Gastroesophageal sphincter (tissue), 4 donors: ENCODE measurements around the gene TMEM131. TPM values are rescaled to one million over a fixed set of nuclear protein-coding genes. Genes with fewer than 3 reads are reported as not detected.
"Not testable (repeated sequence)": the region's sequence is repeated elsewhere in the genome, so short reads cannot be mapped to it uniquely, and the experiment has no call there.

Experiments used
- ATAC-seq: fragments of 150-250 bp; one replicate; pipeline ENCODE4 v1.9.1; 2016; ENCODE audit warnings: mild to moderate bottlenecking, moderate library complexity
- H3K27ac ChIP-seq, 4 donors: fragments of 200-600 bp; sonication (generic) in 3 of 4; 1 replicate in 3 of 4; 2 replicates in 1 of 4; pipeline ENCODE4 v1.5.1; 2016 to 2019
- H3K27me3 ChIP-seq: fragments of 200-600 bp; sonication (generic); one replicate; pipeline ENCODE4 v1.5.1; 2019
- H3K36me3 ChIP-seq, 2 donors: fragments of 200-600 bp; sonication (generic); one replicate each; pipeline ENCODE4 v1.5.1; 2019; ENCODE audit warnings: control low read depth in 1 of 2
- H3K4me1 ChIP-seq, 3 donors: fragments of 200-600 bp; sonication (generic); 1 replicate in 2 of 3; 2 replicates in 1 of 3; pipeline ENCODE4 v1.5.1; 2016 to 2019; ENCODE audit warnings: control low read depth in 2 of 3
- H3K4me3 ChIP-seq, 2 donors: fragments of 200-600 bp; sonication (generic); one replicate each; pipeline ENCODE4 v1.5.1; 2019; ENCODE audit warnings: mild to moderate bottlenecking in 1 of 2, moderate library complexity in 1 of 2
- H3K9me3 ChIP-seq, 3 donors: fragments of 200-600 bp; sonication (generic); one replicate each; pipeline ENCODE4 v1.5.1; 2017 to 2019; ENCODE audit warnings: control low read depth in 2 of 3
- CTCF ChIP-seq, 4 experiments: fragments of 200-600 bp in 2 of 4; fragments of 450-650 bp in 2 of 4; sonication (generic) in 1 of 4; IDR thresholded peaks; one replicate each; pipeline ENCODE4 v1.5.1; 2017 to 2019; ENCODE audit warnings: antibody characterized with exemption in 4 of 4, mild to moderate bottlenecking in 2 of 4, moderate library complexity in 2 of 4
- EP300 ChIP-seq: sonication (generic); formaldehyde crosslinking; IDR thresholded peaks from one replicate; pipeline ENCODE4 v1.6.1; 2017; ENCODE audit warnings: antibody characterized with exemption, mild to moderate bottlenecking
- POLR2A ChIP-seq, 2 donors: fragments of 450-650 bp; IDR thresholded peaks; one replicate each; pipeline ENCODE4 v1.6.1; 2017; ENCODE audit warnings: antibody characterized with exemption in 2 of 2, mild to moderate bottlenecking in 2 of 2, moderate library complexity in 1 of 2
- POLR2AphosphoS5 ChIP-seq: sonication (generic); formaldehyde crosslinking; IDR thresholded peaks from one replicate; pipeline ENCODE4 v1.6.1; 2017; ENCODE audit warnings: antibody characterized with exemption
- WGBS, 2 donors: methylation state at CpG; one replicate each; pipeline ENCODE4 v1.1.5; 2018; ENCODE audit warnings: low coverage in 1 of 2; 5-methylcytosine and 5-hydroxymethylcytosine counted together
- total RNA-seq, 4 donors: library from RNA; depleted of rRNA; stranded (reverse); fragments of >200 nt; gene quantifications; one replicate each; pipeline ENCODE4 v1.1.0, GENCODE V29; 2016

TMEM131 gene
- total RNA-seq, 4 donors from 2014 or later: 32.0 to 46.4 (median 33.9) TPM

- H3K4me1 ChIP-seq: peaks cover 0 to 52% (median 0%) of the 10 kb centered on the region in 3 donors
- ATAC-seq: no peak
Observed at GRCh38 chr2:97963079-97963406, 32.7 kb downstream of the TMEM131 start.

GRCh38 chr2:97961534-97961933, 34.2 kb downstream of the TMEM131 start:
- H3K27me3 ChIP-seq: no peaks in the 10 kb centered on the region
- H3K4me3 ChIP-seq: no peak overlapping the region
- H3K4me1 ChIP-seq: peaks cover 0 to 52% (median 0%) of the 10 kb centered on the region in 3 donors
- no peak overlapping the region for H3K27ac ChIP-seq
- ATAC-seq: no peak
- 93 to 96% methylated on average over 4 to 5 of the region's 5 CpGs for WGBS, 2 donors
- TF ChIP-seq POLR2AphosphoS5 (no peak), CTCF (IDR thresholded peaks at IDR 0.05) (no peak), POLR2A (IDR thresholded peaks at IDR 0.05) (no peak)
- no peaks in the 10 kb centered on the region for H3K36me3 ChIP-seq
- H3K9me3 ChIP-seq: no peaks in the 10 kb centered on the region

More at GRCh38 chr2:97963079-97963406, 32.7 kb downstream of the TMEM131 start:
- TF ChIP-seq POLR2A (IDR thresholded peaks at IDR 0.05) (no peak), CTCF (IDR thresholded peaks at IDR 0.05) (no peak), EP300 (no peak), POLR2AphosphoS5 (no peak)
- no peaks in the 10 kb centered on the region for H3K27me3 ChIP-seq
- no peak overlapping the region for H3K27ac ChIP-seq
- no peaks in the 10 kb centered on the region for H3K9me3 ChIP-seq
- no peaks in the 10 kb centered on the region for H3K36me3 ChIP-seq
- H3K4me3 ChIP-seq: no peak overlapping the region

- TF ChIP-seq CTCF (IDR thresholded peaks at IDR 0.05): no peak
- TF ChIP-seq POLR2AphosphoS5: no peak
- TF ChIP-seq POLR2A (IDR thresholded peaks at IDR 0.05): no peak
- TF ChIP-seq EP300: no peak
- 55 to 80% methylated on average over 1 to 2 of the region's 2 CpGs for whole genome bisulfite sequencing, 2 donors
- no peak overlapping the region for H3K27ac ChIP-seq
- H3K36me3 ChIP-seq: no peaks in the 10 kb centered on the region
- H3K9me3 ChIP-seq: no peaks in the 10 kb centered on the region
- no peak overlapping the region for H3K4me3 ChIP-seq
- no peaks in the 10 kb centered on the region for H3K27me3 ChIP-seq
- peaks cover 0 to 28% (median 0%) of the 10 kb centered on the region in 3 donors for H3K4me1 ChIP-seq
- no peak for ATAC-seq
Observed at GRCh38 chr2:97958184-97958583, 37.6 kb downstream of the TMEM131 start.

- 80 to 85% methylated on average over 5 of the region's 5 CpGs for WGBS, 2 donors
- H3K4me1 ChIP-seq: peaks cover 0 to 22% (median 0%) of the 10 kb centered on the region in 3 donors
- no peak for TF ChIP-seq EP300
- no peak for TF ChIP-seq CTCF (IDR thresholded peaks at IDR 0.05)
- no peak for TF ChIP-seq POLR2AphosphoS5
- no peak for TF ChIP-seq POLR2A (IDR thresholded peaks at IDR 0.05)
- no peak overlapping the region for H3K4me3 ChIP-seq
- H3K27ac ChIP-seq: no peak overlapping the region
- no peak for ATAC-seq
- no peaks in the 10 kb centered on the region for H3K9me3 ChIP-seq
- no peaks in the 10 kb centered on the region for H3K36me3 ChIP-seq
- H3K27me3 ChIP-seq: no peaks in the 10 kb centered on the region
Observed at GRCh38 chr2:97957432-97958183, 38.1 kb downstream of the TMEM131 start.

GRCh38 chr2:97956753-97957152, 39.0 kb downstream of the TMEM131 start:
- not testable (repeated sequence) for H3K27ac ChIP-seq, ATAC-seq, H3K9me3 ChIP-seq, H3K27me3 ChIP-seq, H3K4me3 ChIP-seq, H3K36me3 ChIP-seq
- WGBS, 2 donors: 92 to 95% methylated on average over 4 to 11 of the region's 13 CpGs
- H3K4me1 ChIP-seq: peaks cover 0 to 23% (median 0%) of the 10 kb centered on the region in 3 donors
